OCI-LY7 (cell line): ENCODE results near the gene NUDT16. TPM values are rescaled to one million over a fixed set of nuclear protein-coding genes. Genes with fewer than 3 reads are reported as not detected.

Source experiments
- BruUV-seq: library from RNA; stranded (reverse); fragments of 400-500 nt; replicated peaks from 2 replicates; lab custom pipeline; 2021; lab: Mats Ljungman, UMichigan
- CTCF ChIA-PET: fragments of 300-600 bp; sonication (Branson Sonifier 250); formaldehyde crosslinking; loops from one replicate; lab custom pipeline; 2022; ENCODE audit warnings: antibody characterized with exemption; ENCODE audit not compliant: unreplicated experiment; lab: Charles Lee
- POLR2A ChIA-PET: fragments of 300-600 bp; sonication (Branson Sonifier 250); formaldehyde crosslinking; loops from one replicate; lab custom pipeline; 2022; ENCODE audit warnings: antibody characterized with exemption; lab: Charles Lee
- DNase-seq: peaks from one replicate; pipeline ENCODE4 v3.0.0-alpha.2; 2015; ENCODE audit warnings: low spot score
- H2AFZ ChIP-seq: fragments of 200-600 bp; sonication (generic), shearing (Covaris generic); 2 replicates; pipeline ENCODE4 v1.6.1; 2014; ENCODE audit warnings: mild to moderate bottlenecking, antibody characterized with exemption, low read length, moderate library complexity
- H3K27ac ChIP-seq: fragments of 200-600 bp; sonication (generic); 2 replicates; pipeline ENCODE4 v1.5.1; 2014; ENCODE audit warnings: mixed run types, low read depth, mild to moderate bottlenecking, moderate library complexity, low read length, inconsistent platforms; ENCODE audit not compliant: poor library complexity, severe bottlenecking
- H3K36me3 ChIP-seq: fragments of 200-600 bp; sonication (generic); 2 replicates; pipeline ENCODE4 v1.6.1; 2014; ENCODE audit warnings: mild to moderate bottlenecking, antibody characterized with exemption, low read length, moderate library complexity, mixed read lengths; ENCODE audit not compliant: insufficient read depth
- H3K4me1 ChIP-seq: fragments of 200-600 bp; sonication (generic); 2 replicates; pipeline ENCODE4 v1.5.1; 2014; ENCODE audit warnings: mild to moderate bottlenecking, low read length; ENCODE audit not compliant: insufficient read depth, poor library complexity, severe bottlenecking
- H3K4me2 ChIP-seq: fragments of 200-600 bp; sonication (generic); 2 replicates; pipeline ENCODE4 v1.6.1; 2014; ENCODE audit warnings: mild to moderate bottlenecking, low read length
- H3K4me3 ChIP-seq: fragments of 200-600 bp; sonication (generic); 2 replicates; pipeline ENCODE4 v1.5.1; 2014; ENCODE audit warnings: mild to moderate bottlenecking, low read depth, low read length; ENCODE audit not compliant: poor library complexity, severe bottlenecking
- H3K79me2 ChIP-seq: fragments of 200-600 bp; sonication (generic); 2 replicates; pipeline ENCODE4 v1.6.1; 2016; ENCODE audit warnings: low read depth, mild to moderate bottlenecking, low read length, moderate library complexity, mixed read lengths; ENCODE audit not compliant: insufficient read depth
- H3K9me2 ChIP-seq: fragments of 200-600 bp; sonication (generic); 2 replicates; pipeline ENCODE4 v1.6.1; 2016; ENCODE audit warnings: mild to moderate bottlenecking, low read length, mixed read lengths; ENCODE audit not compliant: insufficient read depth
- H3K9me3 ChIP-seq: fragments of 200-600 bp; sonication (generic); 2 replicates; pipeline ENCODE4 v1.6.1; 2014; ENCODE audit warnings: mild to moderate bottlenecking, mixed run types, low read length, mixed read lengths
- H4K20me1 ChIP-seq: fragments of 200-600 bp; sonication (generic); 2 replicates; pipeline ENCODE4 v1.6.1; 2014; ENCODE audit warnings: mild to moderate bottlenecking, antibody characterized with exemption, low read length, moderate library complexity, mixed read lengths; ENCODE audit not compliant: insufficient read depth
- CTCF ChIP-seq: fragments of 200-600 bp; sonication (generic); conservative IDR thresholded peaks from 2 replicates; pipeline ENCODE4 v1.5.1; 2014; ENCODE audit warnings: mild to moderate bottlenecking, antibody characterized with exemption, low read length, moderate library complexity, mixed read lengths
- EZH2phosphoT487 ChIP-seq: fragments of 200-600 bp; sonication (generic); IDR thresholded peaks from 2 replicates; pipeline ENCODE4 v1.6.1; 2018; ENCODE audit warnings: low read depth, borderline replicate concordance, mild to moderate bottlenecking, mixed run types, antibody characterized with exemption, low read length, moderate library complexity, mixed read lengths
- intact Hi-C: fragments of 100-400 bp; cut with micrococcal nuclease; formaldehyde crosslinking; loops from one replicate; pipeline ENCODE4 v1.10.0; 2022; ENCODE audit not compliant: unreplicated experiment
- total RNA-seq, 2 experiments: library from RNA; depleted of rRNA in 1 of 2; stranded (reverse); fragments of >200 nt in 1 of 2; shearing (Covaris generic) in 1 of 2; gene quantifications; 2 replicates each; pipeline ENCODE4 v1.2.3, GENCODE V29; 2014 to 2022

NUDT16 gene
- total RNA-seq, 2 experiments from 2014 or later, result 8.7 to 12.5 TPM

GRCh38 chr3:131386429-131387165, 5.0 kb downstream of the NUDT16 start:
- H3K4me3 ChIP-seq, result no peak overlapping the region
- no peak for DNase-seq
- CTCF ChIA-PET, result no interaction called here
- H3K79me2 ChIP-seq, result no peaks in the 10 kb centered on the region
- H3K36me3 ChIP-seq, result no peaks in the 10 kb centered on the region
- TF ChIP-seq CTCF (no peak), EZH2phosphoT487 (no peak)
- BruUV-seq, result no TSS peak
- POLR2A ChIA-PET, result interaction anchor here (0.5 kb wide), 1 partner anchor 16 kb away, joined by 3 read pairs; no protein-coding TSS in a partner anchor
- no peaks in the 10 kb centered on the region for H4K20me1 ChIP-seq
- no peaks in the 10 kb centered on the region for H3K9me2 ChIP-seq
- intact Hi-C loops, result no loop called here
- H3K4me1 ChIP-seq, result no peaks in the 10 kb centered on the region
- H3K4me2 ChIP-seq, result no peak overlapping the region
- H2AFZ ChIP-seq, result no peak overlapping the region
- H3K9me3 ChIP-seq, result no peaks in the 10 kb centered on the region
- H3K27ac ChIP-seq, result no peak overlapping the region

DNA sequence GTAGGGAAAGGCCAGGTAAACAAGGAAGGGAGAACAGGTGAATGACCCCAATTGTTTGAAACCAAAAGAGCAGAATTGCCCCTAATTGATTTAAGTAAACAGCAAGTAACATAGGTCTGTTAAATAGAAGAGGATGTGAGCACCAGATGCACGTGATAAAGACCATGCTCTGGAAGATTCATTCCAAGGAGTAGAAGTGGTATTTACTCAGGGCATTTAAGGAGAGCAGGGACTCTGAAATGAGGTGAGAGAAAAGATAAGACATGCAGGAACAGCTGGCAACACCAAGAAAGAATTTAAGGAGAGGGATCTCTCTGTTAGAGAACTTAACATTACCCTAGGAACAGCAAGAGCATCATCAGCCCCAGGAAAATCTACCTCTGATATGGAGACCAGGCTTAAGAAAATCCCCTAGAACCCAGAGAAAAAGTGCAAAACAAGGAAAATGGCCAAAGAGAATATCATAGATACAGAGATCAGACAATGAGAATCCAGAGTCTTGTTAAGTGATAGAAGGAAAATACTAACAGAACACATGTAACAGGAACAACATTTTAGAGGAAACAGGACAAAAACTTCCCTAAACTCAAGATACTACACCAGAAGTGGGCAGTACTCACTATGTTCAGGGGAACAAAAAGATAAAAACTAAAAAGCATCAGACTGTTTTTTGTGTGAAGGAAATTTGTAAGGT, 6.4 kb downstream of the NUDT16 start:
- no peak overlapping the region for H3K4me3 ChIP-seq
- ChIA-PET CTCF (no interaction called here), POLR2A (no interaction called here)
- H3K4me2 ChIP-seq, result no peak overlapping the region
- no peaks in the 10 kb centered on the region for H4K20me1 ChIP-seq
- H3K79me2 ChIP-seq, result no peaks in the 10 kb centered on the region
- no peak overlapping the region for H3K27ac ChIP-seq
- no peaks in the 10 kb centered on the region for H3K36me3 ChIP-seq
- no peaks in the 10 kb centered on the region for H3K9me2 ChIP-seq
- intact Hi-C loops, result no loop called here
- H2AFZ ChIP-seq, result no peak overlapping the region
- no TSS peak for BruUV-seq
- H3K9me3 ChIP-seq, result no peaks in the 10 kb centered on the region
- H3K4me1 ChIP-seq, result no peaks in the 10 kb centered on the region
- TF ChIP-seq CTCF, result no peak
- no peak for TF ChIP-seq EZH2phosphoT487
- DNase-seq, result no peak

- H3K4me2 ChIP-seq, result no peak overlapping the region
- H3K36me3 ChIP-seq, result no peaks in the 10 kb centered on the region
- H3K9me3 ChIP-seq, result no peaks in the 10 kb centered on the region
- no peaks in the 10 kb centered on the region for H4K20me1 ChIP-seq
- H3K4me3 ChIP-seq, result no peak overlapping the region
- DNase-seq, result no peak
- no peak overlapping the region for H3K27ac ChIP-seq
- TF ChIP-seq EZH2phosphoT487 (no peak), CTCF (no peak)
- no TSS peak for BruUV-seq
- intact Hi-C loops, result no loop called here
- ChIA-PET CTCF (no interaction called here), POLR2A (no interaction called here)
- no peaks in the 10 kb centered on the region for H3K4me1 ChIP-seq
- H3K79me2 ChIP-seq, result no peaks in the 10 kb centered on the region
- H3K9me2 ChIP-seq, result no peaks in the 10 kb centered on the region
- no peak overlapping the region for H2AFZ ChIP-seq
Measured at GRCh38 chr3:131388490-131388799, 6.9 kb downstream of the NUDT16 start.
